ENCODE results near the gene ANXA6.

The ANXA6 gene

GRCh38 chr5:151150471-151151262 is 6.9 kb downstream of the ANXA6 start:
- peak overlapping the region; percentile 81 for H3K27ac ChIP-seq (ENCODE audit: low read length)
- H3K9me3 ChIP-seq (ENCODE audit: control insufficient read depth in 1 of 2, low read length in 2 of 2), result no peaks in the 10 kb centered on the region
- no peaks in the 10 kb centered on the region for H3K27me3 ChIP-seq (ENCODE audit: low read depth, low read length)
- H3K4me1 ChIP-seq (ENCODE audit: control insufficient read depth in 1 of 2, insufficient read depth in 2 of 2, low read length in 2 of 2), result peaks cover 41 to 86% of the 10 kb centered on the region in 2 donors
- H3K4me3 ChIP-seq (ENCODE audit: low read depth in 1 of 2, low read length in 2 of 2), result peak overlapping the region; percentile 0 to 41
- peaks cover 8 to 13% of the 10 kb centered on the region in 2 donors for H3K36me3 ChIP-seq (ENCODE audit: control insufficient read depth in 1 of 2, insufficient read depth in 2 of 2, low read length in 2 of 2)

DNA sequence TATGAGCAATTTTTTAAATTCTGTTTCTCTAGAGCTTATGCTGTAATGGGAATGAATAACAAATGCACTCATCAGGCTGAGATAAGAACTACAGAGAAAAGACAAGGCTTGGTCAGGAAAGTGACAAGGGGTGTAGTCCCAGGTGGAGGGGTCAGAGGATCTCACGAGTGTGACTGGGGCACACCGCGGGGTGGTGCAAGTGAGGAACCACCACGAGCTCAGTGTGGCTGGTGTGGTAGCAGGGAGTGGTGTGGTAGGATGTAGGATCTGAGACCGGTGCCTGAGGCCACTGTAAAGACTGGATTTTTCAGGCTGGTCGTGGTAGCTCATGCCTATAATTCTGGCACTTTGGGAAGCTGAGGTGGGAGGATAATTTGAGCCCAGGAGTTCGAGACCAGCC is 9.0 kb downstream of the ANXA6 start:
- no peak overlapping the region for H3K27ac ChIP-seq (ENCODE audit: low read length)
- peaks cover 11 to 33% of the 10 kb centered on the region in 2 donors for H3K36me3 ChIP-seq (ENCODE audit: control insufficient read depth in 1 of 2, insufficient read depth in 2 of 2, low read length in 2 of 2)
- no peaks in the 10 kb centered on the region for H3K9me3 ChIP-seq (ENCODE audit: control insufficient read depth in 1 of 2, low read length in 2 of 2)
- peaks cover 34 to 84% of the 10 kb centered on the region in 2 donors for H3K4me1 ChIP-seq (ENCODE audit: control insufficient read depth in 1 of 2, insufficient read depth in 2 of 2, low read length in 2 of 2)
- H3K27me3 ChIP-seq (ENCODE audit: low read depth, low read length), result no peaks in the 10 kb centered on the region
- H3K4me3 ChIP-seq (ENCODE audit: low read depth in 1 of 2, low read length in 2 of 2), result no peak overlapping the region

- peaks cover 34 to 85% of the 10 kb centered on the region in 2 donors for H3K4me1 ChIP-seq (ENCODE audit: control insufficient read depth in 1 of 2, insufficient read depth in 2 of 2, low read length in 2 of 2)
- H3K27ac ChIP-seq (ENCODE audit: low read length), result no peak overlapping the region
- peaks cover 13 to 34% of the 10 kb centered on the region in 2 donors for H3K36me3 ChIP-seq (ENCODE audit: control insufficient read depth in 1 of 2, insufficient read depth in 2 of 2, low read length in 2 of 2)
Measured at GRCh38 chr5:151147033-151147432, 10.5 kb downstream of the ANXA6 start.

DNA sequence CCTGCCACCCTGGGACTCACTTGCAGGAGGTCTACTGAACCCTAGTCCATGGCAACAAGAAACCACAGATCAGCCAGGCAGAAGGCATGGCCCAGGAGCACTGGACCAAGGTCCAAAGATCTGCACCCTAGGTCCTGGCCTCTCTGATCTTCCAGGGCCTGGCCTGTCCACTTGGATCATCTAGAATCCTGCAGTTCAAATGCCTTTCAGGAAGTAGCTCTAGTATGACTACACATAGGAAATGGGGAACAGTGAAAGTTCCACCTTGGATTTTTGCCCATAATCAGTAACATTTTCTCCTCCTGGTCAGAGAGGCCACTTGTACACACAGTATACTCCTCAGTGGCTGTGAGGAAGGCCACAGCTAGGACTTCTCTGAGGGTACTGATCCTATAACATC is 11.5 kb downstream of the ANXA6 start:
- Histone ChIP-seq H3K36me3 (ENCODE audit: control insufficient read depth in 1 of 2, insufficient read depth in 2 of 2, low read length in 2 of 2) (peaks cover 13 to 34% of the 10 kb centered on the region in 2 donors), H3K4me3 (ENCODE audit: low read depth in 1 of 2, low read length in 2 of 2) (no peak overlapping the region), H3K4me1 (ENCODE audit: control insufficient read depth in 1 of 2, insufficient read depth in 2 of 2, low read length in 2 of 2) (peaks cover 24 to 85% of the 10 kb centered on the region in 2 donors), H3K27ac (ENCODE audit: low read length) (no peak overlapping the region), H3K9me3 (ENCODE audit: control insufficient read depth in 1 of 2, low read length in 2 of 2) (no peaks in the 10 kb centered on the region), H3K27me3 (ENCODE audit: low read depth, low read length) (no peaks in the 10 kb centered on the region)

More at GRCh38 chr5:151147033-151147432, 10.5 kb downstream of the ANXA6 start:
- H3K9me3 ChIP-seq (ENCODE audit: control insufficient read depth in 1 of 2, low read length in 2 of 2), result no peaks in the 10 kb centered on the region
- no peak overlapping the region for H3K4me3 ChIP-seq (ENCODE audit: low read depth in 1 of 2, low read length in 2 of 2)
- no peaks in the 10 kb centered on the region for H3K27me3 ChIP-seq (ENCODE audit: low read depth, low read length)

- Histone ChIP-seq H3K9me3 (ENCODE audit: control insufficient read depth in 1 of 2, low read length in 2 of 2) (no peaks in the 10 kb centered on the region), H3K27ac (ENCODE audit: low read length) (no peak overlapping the region), H3K4me3 (ENCODE audit: low read depth in 1 of 2, low read length in 2 of 2) (no peak overlapping the region), H3K27me3 (ENCODE audit: low read depth, low read length) (no peaks in the 10 kb centered on the region), H3K36me3 (ENCODE audit: control insufficient read depth in 1 of 2, insufficient read depth in 2 of 2, low read length in 2 of 2) (peaks cover 13 to 34% of the 10 kb centered on the region in 2 donors), H3K4me1 (ENCODE audit: control insufficient read depth in 1 of 2, insufficient read depth in 2 of 2, low read length in 2 of 2) (peaks cover 12 to 79% of the 10 kb centered on the region in 2 donors)
Measured at GRCh38 chr5:151144922-151145321, 12.7 kb downstream of the ANXA6 start.

GRCh38 chr5:151144275-151144674 is 13.3 kb downstream of the ANXA6 start:
- Histone ChIP-seq H3K27ac (ENCODE audit: low read length) (no peak overlapping the region), H3K36me3 (ENCODE audit: control insufficient read depth in 1 of 2, insufficient read depth in 2 of 2, low read length in 2 of 2) (peaks cover 18 to 39% of the 10 kb centered on the region in 2 donors), H3K4me3 (ENCODE audit: low read depth in 1 of 2, low read length in 2 of 2) (no peak overlapping the region), H3K9me3 (ENCODE audit: control insufficient read depth in 1 of 2, low read length in 2 of 2) (no peaks in the 10 kb centered on the region), H3K27me3 (ENCODE audit: low read depth, low read length) (no peaks in the 10 kb centered on the region), H3K4me1 (ENCODE audit: control insufficient read depth in 1 of 2, insufficient read depth in 2 of 2, low read length in 2 of 2) (peaks cover 12 to 73% of the 10 kb centered on the region in 2 donors)

GRCh38 chr5:151143645-151144044 is 13.9 kb downstream of the ANXA6 start:
- Histone ChIP-seq H3K36me3 (ENCODE audit: control insufficient read depth in 1 of 2, insufficient read depth in 2 of 2, low read length in 2 of 2) (peaks cover 24 to 45% of the 10 kb centered on the region in 2 donors), H3K4me1 (ENCODE audit: control insufficient read depth in 1 of 2, insufficient read depth in 2 of 2, low read length in 2 of 2) (peaks cover 12 to 68% of the 10 kb centered on the region in 2 donors), H3K9me3 (ENCODE audit: control insufficient read depth in 1 of 2, low read length in 2 of 2) (no peaks in the 10 kb centered on the region), H3K4me3 (ENCODE audit: low read depth in 1 of 2, low read length in 2 of 2) (no peak overlapping the region), H3K27ac (ENCODE audit: low read length) (peak overlapping the region; percentile 13), H3K27me3 (ENCODE audit: low read depth, low read length) (no peaks in the 10 kb centered on the region)

GRCh38 chr5:151142933-151143332 is 14.6 kb downstream of the ANXA6 start:
- Histone ChIP-seq H3K4me3 (ENCODE audit: low read depth in 1 of 2, low read length in 2 of 2) (no peak overlapping the region), H3K27ac (ENCODE audit: low read length) (peak overlapping the region; percentile 13), H3K36me3 (ENCODE audit: control insufficient read depth in 1 of 2, insufficient read depth in 2 of 2, low read length in 2 of 2) (peaks cover 31 to 52% of the 10 kb centered on the region in 2 donors), H3K4me1 (ENCODE audit: control insufficient read depth in 1 of 2, insufficient read depth in 2 of 2, low read length in 2 of 2) (peaks cover 12 to 60% of the 10 kb centered on the region in 2 donors), H3K9me3 (ENCODE audit: control insufficient read depth in 1 of 2, low read length in 2 of 2) (no peaks in the 10 kb centered on the region), H3K27me3 (ENCODE audit: low read depth, low read length) (no peaks in the 10 kb centered on the region)

DNA sequence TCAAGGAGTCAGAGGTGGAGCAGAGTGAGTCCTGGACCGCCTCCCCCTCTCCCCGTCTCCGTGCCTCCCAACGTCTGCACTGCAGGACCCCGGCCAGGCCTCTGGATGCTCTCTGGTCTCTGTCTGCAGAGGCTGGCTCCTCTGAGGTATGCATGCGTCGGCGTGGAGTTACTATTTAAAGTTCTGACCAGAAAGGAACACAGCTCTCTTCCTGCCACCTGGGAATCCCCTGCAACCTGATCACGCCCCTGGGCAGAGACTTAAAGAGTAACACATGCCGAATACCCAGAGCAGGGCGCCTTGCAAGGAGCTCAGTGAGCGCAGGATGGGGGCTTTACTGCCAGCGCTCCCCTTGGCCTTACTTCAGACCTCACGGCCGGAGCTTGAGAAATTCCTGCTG is 16.0 kb downstream of the ANXA6 start:
- H3K9me3 ChIP-seq (ENCODE audit: control insufficient read depth in 1 of 2, low read length in 2 of 2), result no peaks in the 10 kb centered on the region
- H3K4me1 ChIP-seq (ENCODE audit: control insufficient read depth in 1 of 2, insufficient read depth in 2 of 2, low read length in 2 of 2), result peaks cover 12 to 50% of the 10 kb centered on the region in 2 donors
- peaks cover 37 to 60% of the 10 kb centered on the region in 2 donors for H3K36me3 ChIP-seq (ENCODE audit: control insufficient read depth in 1 of 2, insufficient read depth in 2 of 2, low read length in 2 of 2)
- peak overlapping the region in 1 of 2 donors; percentile 12 for H3K4me3 ChIP-seq (ENCODE audit: low read depth in 1 of 2, low read length in 2 of 2)
- H3K27me3 ChIP-seq (ENCODE audit: low read depth, low read length), result no peaks in the 10 kb centered on the region
- peak overlapping the region; percentile 49 for H3K27ac ChIP-seq (ENCODE audit: low read length)

- peak overlapping the region; percentile 49 for H3K27ac ChIP-seq (ENCODE audit: low read length)
- H3K4me3 ChIP-seq (ENCODE audit: low read depth in 1 of 2, low read length in 2 of 2), result no peak overlapping the region
- peaks cover 7 to 49% of the 10 kb centered on the region in 2 donors for H3K4me1 ChIP-seq (ENCODE audit: control insufficient read depth in 1 of 2, insufficient read depth in 2 of 2, low read length in 2 of 2)
- H3K36me3 ChIP-seq (ENCODE audit: control insufficient read depth in 1 of 2, insufficient read depth in 2 of 2, low read length in 2 of 2), result peaks cover 44 to 60% of the 10 kb centered on the region in 2 donors
- no peaks in the 10 kb centered on the region for H3K27me3 ChIP-seq (ENCODE audit: low read depth, low read length)
- H3K9me3 ChIP-seq (ENCODE audit: control insufficient read depth in 1 of 2, low read length in 2 of 2), result no peaks in the 10 kb centered on the region
Measured at GRCh38 chr5:151140686-151141459, 16.7 kb downstream of the ANXA6 start.

DNA sequence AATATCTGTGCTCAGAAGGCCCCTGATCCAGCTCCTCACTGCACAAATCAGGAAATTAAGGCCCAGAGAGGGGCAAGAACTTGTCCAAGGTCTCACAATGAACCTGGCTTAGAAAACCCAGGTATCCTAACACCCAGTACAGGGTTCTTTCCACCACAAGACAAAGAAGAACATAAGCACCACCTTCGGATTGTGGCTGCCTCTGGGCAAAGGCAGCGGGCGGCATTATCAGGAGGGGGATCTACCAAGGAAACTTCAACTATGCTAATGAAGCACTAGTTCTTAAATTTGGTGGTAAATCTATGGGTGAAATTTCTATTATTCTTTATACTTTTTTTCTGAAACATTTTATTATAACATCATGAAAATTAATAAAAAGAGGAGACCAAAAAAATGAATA is 17.9 kb downstream of the ANXA6 start:
- H3K36me3 ChIP-seq (ENCODE audit: control insufficient read depth in 1 of 2, insufficient read depth in 2 of 2, low read length in 2 of 2), result peaks cover 56 to 60% of the 10 kb centered on the region in 2 donors
- H3K9me3 ChIP-seq (ENCODE audit: control insufficient read depth in 1 of 2, low read length in 2 of 2), result no peaks in the 10 kb centered on the region
- H3K27me3 ChIP-seq (ENCODE audit: low read depth, low read length), result no peaks in the 10 kb centered on the region
- H3K4me3 ChIP-seq (ENCODE audit: low read depth in 1 of 2, low read length in 2 of 2), result no peak overlapping the region
- peaks cover 5 to 37% of the 10 kb centered on the region in 2 donors for H3K4me1 ChIP-seq (ENCODE audit: control insufficient read depth in 1 of 2, insufficient read depth in 2 of 2, low read length in 2 of 2)
- H3K27ac ChIP-seq (ENCODE audit: low read length), result no peak overlapping the region
